ENCODE results near the gene TRIM14. TPM values are rescaled to one million over a fixed set of nuclear protein-coding genes. Genes with fewer than 3 reads are reported as not detected.

The TRIM14 gene
- polyA plus RNA-seq, 3 donors: 23.0 to 30.6 (median 28.5) TPM

- WGBS (ENCODE audit: insufficient coverage): 100% methylated on average over 3 of the region's 7 CpGs
- intact Hi-C loops (cut with micrococcal nuclease): no loop called here
These were observed 23.6 kb downstream of the TRIM14 start for GRCh38 chr9:98095401-98095800.

GRCh38 chr9:98094851-98095250 lies 24.2 kb downstream of the TRIM14 start:
- Histone ChIP-seq H3K79me2 (ENCODE audit: insufficient read depth, low read length) (peaks cover 16% of the 10 kb centered on the region), H2AFZ (ENCODE audit: insufficient read depth, low read depth, low read length, poor library complexity, severe bottlenecking) (no peak overlapping the region), H3K4me2 (replicated peaks; ENCODE audit: extremely low read depth, low read length, poor library complexity, severe bottlenecking) (no peak overlapping the region), H3K9me3 (replicated peaks in 1 of 2; ENCODE audit: control insufficient read depth in 1 of 2, insufficient read depth in 1 of 2, low read length in 2 of 2) (no peaks in the 10 kb centered on the region), H4K20me1 (ENCODE audit: insufficient read depth, low read length) (peaks cover 15% of the 10 kb centered on the region), H3K4me1 (ENCODE audit: control insufficient read depth in 1 of 2, insufficient read depth in 2 of 2, low read length in 2 of 2) (no peaks in the 10 kb centered on the region), H3K9ac (ENCODE audit: insufficient read depth, low read length, poor library complexity, severe bottlenecking) (no peak overlapping the region), H3K27me3 (ENCODE audit: control insufficient read depth in 2 of 2, insufficient read depth in 2 of 2, low read length in 2 of 2) (no peaks in the 10 kb centered on the region), H3K4me3 (replicated peaks in 1 of 3; ENCODE audit: low read depth in 2 of 3, low read length in 3 of 3) (no peak overlapping the region), H3K36me3 (replicated peaks in 1 of 2; ENCODE audit: control insufficient read depth in 1 of 2, insufficient read depth in 2 of 2, low read length in 2 of 2) (peaks cover 77 to 89% of the 10 kb centered on the region in 2 donors), H3K27ac (ENCODE audit: low read depth in 1 of 2, low read length in 2 of 2) (peak overlapping the region in 1 of 2 donors; percentile 16)
- intact Hi-C loops (cut with micrococcal nuclease): no loop called here
- WGBS (ENCODE audit: insufficient coverage): 96% methylated on average over 14 of the region's 16 CpGs
- Mint-ChIP-seq H3K36me3 (peaks cover 71 to 94% of the 10 kb centered on the region in 2 donors), H3K4me1 (peaks cover 15% of the 10 kb centered on the region), H3K9me3 (peaks cover 0 to 2% (median 0%) of the 10 kb centered on the region in 7 donors), H3K4me3 (no peak overlapping the region), H3K27ac (no peak overlapping the region), H3K27me3 (ENCODE audit: low read depth in 3 of 3) (no peaks in the 10 kb centered on the region)
- TF ChIP-seq, protein P1, sequence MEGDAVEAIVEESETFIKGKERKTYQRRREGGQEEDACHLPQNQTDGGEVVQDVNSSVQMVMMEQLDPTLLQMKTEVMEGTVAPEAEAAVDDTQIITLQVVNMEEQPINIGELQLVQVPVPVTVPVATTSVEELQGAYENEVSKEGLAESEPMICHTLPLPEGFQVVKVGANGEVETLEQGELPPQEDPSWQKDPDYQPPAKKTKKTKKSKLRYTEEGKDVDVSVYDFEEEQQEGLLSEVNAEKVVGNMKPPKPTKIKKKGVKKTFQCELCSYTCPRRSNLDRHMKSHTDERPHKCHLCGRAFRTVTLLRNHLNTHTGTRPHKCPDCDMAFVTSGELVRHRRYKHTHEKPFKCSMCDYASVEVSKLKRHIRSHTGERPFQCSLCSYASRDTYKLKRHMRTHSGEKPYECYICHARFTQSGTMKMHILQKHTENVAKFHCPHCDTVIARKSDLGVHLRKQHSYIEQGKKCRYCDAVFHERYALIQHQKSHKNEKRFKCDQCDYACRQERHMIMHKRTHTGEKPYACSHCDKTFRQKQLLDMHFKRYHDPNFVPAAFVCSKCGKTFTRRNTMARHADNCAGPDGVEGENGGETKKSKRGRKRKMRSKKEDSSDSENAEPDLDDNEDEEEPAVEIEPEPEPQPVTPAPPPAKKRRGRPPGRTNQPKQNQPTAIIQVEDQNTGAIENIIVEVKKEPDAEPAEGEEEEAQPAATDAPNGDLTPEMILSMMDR (IDR thresholded peaks at IDR 0.05): no peak
- no peak for DNase-seq

More at GRCh38 chr9:98095401-98095800, 23.6 kb downstream of the TRIM14 start:
- Mint-ChIP-seq H3K9me3 (peaks cover 0 to 2% (median 0%) of the 10 kb centered on the region in 7 donors), H3K27ac (peak overlapping the region in 1 of 7 donors; percentile 74), H3K4me1 (peaks cover 15% of the 10 kb centered on the region), H3K36me3 (peaks cover 70 to 94% of the 10 kb centered on the region in 2 donors), H3K27me3 (ENCODE audit: low read depth in 3 of 3) (no peaks in the 10 kb centered on the region), H3K4me3 (no peak overlapping the region)
- H4K20me1 ChIP-seq (ENCODE audit: insufficient read depth, low read length): peaks cover 15% of the 10 kb centered on the region
- no peak overlapping the region for H3K9ac ChIP-seq (ENCODE audit: insufficient read depth, low read length, poor library complexity, severe bottlenecking)
- H3K4me3 ChIP-seq (replicated peaks in 1 of 3; ENCODE audit: low read depth in 2 of 3, low read length in 3 of 3): no peak overlapping the region
- H3K9me3 ChIP-seq (replicated peaks in 1 of 2; ENCODE audit: control insufficient read depth in 1 of 2, insufficient read depth in 1 of 2, low read length in 2 of 2): no peaks in the 10 kb centered on the region
- DNase-seq: no peak
- peaks cover 21% of the 10 kb centered on the region for H3K79me2 ChIP-seq (ENCODE audit: insufficient read depth, low read length)
- no peaks in the 10 kb centered on the region for H3K27me3 ChIP-seq (ENCODE audit: control insufficient read depth in 2 of 2, insufficient read depth in 2 of 2, low read length in 2 of 2)
- H2AFZ ChIP-seq (ENCODE audit: insufficient read depth, low read depth, low read length, poor library complexity, severe bottlenecking): no peak overlapping the region
- peaks cover 74 to 89% of the 10 kb centered on the region in 2 donors for H3K36me3 ChIP-seq (replicated peaks in 1 of 2; ENCODE audit: control insufficient read depth in 1 of 2, insufficient read depth in 2 of 2, low read length in 2 of 2)
- no peak overlapping the region for H3K27ac ChIP-seq (ENCODE audit: low read depth in 1 of 2, low read length in 2 of 2)
- H3K4me2 ChIP-seq (replicated peaks; ENCODE audit: extremely low read depth, low read length, poor library complexity, severe bottlenecking): no peak overlapping the region
- H3K4me1 ChIP-seq (ENCODE audit: control insufficient read depth in 1 of 2, insufficient read depth in 2 of 2, low read length in 2 of 2): no peaks in the 10 kb centered on the region
- TF ChIP-seq, protein P1 (IDR thresholded peaks at IDR 0.05): no peak

All from CD14-positive monocyte (primary cell).